Sigmoid colon (tissue), 4 donors: Measurements from ENCODE around the gene LPP.

Experiments used
- CTCF ChIP-seq, 4 experiments: fragments of 450-650 bp in 3 of 4; fragments of 200-600 bp in 1 of 4; IDR thresholded peaks; one replicate each; pipeline ENCODE4 v1.5.1; 2016 to 2019; ENCODE audit warnings: antibody characterized with exemption in 4 of 4, mild to moderate bottlenecking in 3 of 4, moderate library complexity in 2 of 4
- POLR2AphosphoS5 ChIP-seq, 4 donors: sonication (generic); formaldehyde crosslinking; IDR thresholded peaks; one replicate each; pipeline ENCODE4 v1.6.1; 2017; ENCODE audit warnings: antibody characterized with exemption in 4 of 4

- TF ChIP-seq POLR2AphosphoS5 (IDR thresholded peaks at IDR 0.05) (no peak), CTCF (IDR thresholded peaks at IDR 0.05) (no peak)
These were observed 575.5 kb downstream of the LPP start for GRCh38 chr3:188729422-188729821.
